ENCODE data around the gene PCDHGB1.
"Not testable (repeated sequence)": the region's sequence is repeated elsewhere in the genome, so short reads cannot be mapped to it uniquely, and the experiment has no call there.

The PCDHGB1 gene

DNA sequence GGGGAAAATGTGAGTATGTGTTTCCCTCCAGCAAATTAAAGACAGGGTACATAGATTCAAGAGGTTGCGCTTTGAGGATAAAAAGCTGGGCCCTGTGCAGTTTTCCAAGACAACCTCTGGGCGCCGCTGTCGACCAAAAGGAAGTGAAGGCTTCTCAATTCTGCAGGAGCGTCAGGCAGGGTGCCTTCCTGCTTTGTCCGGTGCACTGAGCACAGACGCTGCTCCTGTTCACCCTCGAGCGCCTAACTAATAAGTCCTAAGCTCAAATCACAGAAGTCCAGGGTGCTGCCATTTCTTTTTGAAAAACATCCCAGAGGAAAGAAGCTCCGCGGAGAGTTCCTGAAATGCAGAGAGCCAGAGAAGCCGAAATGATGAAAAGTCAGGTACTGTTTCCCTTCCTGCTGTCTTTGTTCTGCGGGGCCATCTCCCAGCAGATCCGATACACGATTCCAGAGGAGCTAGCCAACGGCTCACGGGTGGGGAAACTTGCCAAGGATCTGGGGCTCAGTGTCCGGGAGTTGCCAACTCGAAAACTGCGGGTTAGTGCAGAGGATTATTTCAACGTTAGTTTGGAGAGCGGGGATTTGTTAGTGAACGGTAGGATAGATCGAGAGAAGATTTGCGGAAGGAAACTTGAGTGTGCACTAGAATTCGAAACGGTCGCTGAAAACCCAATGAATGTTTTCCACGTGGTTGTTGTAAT, at the start of gene PCDHGB1:
PCDHGB1 (plus strand) TSS at position 183 of the 703 bp plus-strand sequence; CDS start at position 345, 162 bp downstream.
- no peak for DNase-seq

DNA sequence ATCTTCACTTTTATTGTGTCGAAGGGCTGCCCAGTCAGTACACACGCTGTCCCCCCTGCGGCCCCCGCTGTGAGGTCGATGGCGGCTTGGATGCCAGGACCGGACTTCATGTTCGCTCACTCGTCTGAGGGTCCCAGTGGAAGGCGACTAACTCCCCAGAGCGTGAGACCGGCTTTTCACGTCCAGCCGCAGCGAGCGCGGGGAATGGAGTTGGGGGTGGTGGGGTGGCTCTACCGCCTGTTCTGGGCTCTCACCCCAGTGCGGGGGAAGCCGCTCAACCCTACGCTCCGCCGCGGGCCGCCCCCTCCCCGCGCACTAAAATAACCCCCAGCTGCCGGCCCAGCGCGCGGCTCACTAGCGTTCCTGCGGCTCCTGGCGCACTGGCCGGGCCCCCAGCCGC, 46.1 kb upstream of the PCDHGB1 start, which contains the start of gene SLC25A2:
SLC25A2 (minus strand) TSS at position 294 of the 400 bp plus-strand sequence; CDS start at position 110, 184 bp downstream.
- DNase-seq, result no peak

DNA sequence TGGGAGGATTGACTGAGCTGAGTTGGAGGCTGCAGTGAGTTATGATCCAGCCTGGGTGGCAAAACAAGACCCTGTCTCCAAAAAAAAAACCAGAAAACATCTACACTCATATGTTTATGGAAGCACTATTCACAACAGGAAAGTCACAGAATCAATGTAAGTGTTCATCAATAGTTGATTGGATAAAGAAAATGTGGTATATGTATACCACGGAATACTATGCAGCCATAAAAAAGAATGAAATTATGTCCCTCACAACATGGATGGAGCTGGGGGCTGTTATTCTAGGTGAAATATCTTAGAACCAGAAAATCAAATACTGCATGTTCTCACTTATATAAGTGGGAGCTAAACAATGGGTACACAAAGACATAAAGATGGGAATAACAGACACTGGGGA, 43.3 kb upstream of the PCDHGB1 start:
- no peak for DNase-seq

GRCh38 chr5:141313711-141314110, 36.2 kb upstream of the PCDHGB1 start:
- no peak for DNase-seq

GRCh38 chr5:141316963-141317362, 32.9 kb upstream of the PCDHGB1 start:
- DNase-seq, result not testable (repeated sequence)

GRCh38 chr5:141319202-141319601, 30.7 kb upstream of the PCDHGB1 start:
- DNase-seq, result no peak

- DNase-seq, result no peak
Observed at GRCh38 chr5:141319699-141320098, 30.2 kb upstream of the PCDHGB1 start.

DNA sequence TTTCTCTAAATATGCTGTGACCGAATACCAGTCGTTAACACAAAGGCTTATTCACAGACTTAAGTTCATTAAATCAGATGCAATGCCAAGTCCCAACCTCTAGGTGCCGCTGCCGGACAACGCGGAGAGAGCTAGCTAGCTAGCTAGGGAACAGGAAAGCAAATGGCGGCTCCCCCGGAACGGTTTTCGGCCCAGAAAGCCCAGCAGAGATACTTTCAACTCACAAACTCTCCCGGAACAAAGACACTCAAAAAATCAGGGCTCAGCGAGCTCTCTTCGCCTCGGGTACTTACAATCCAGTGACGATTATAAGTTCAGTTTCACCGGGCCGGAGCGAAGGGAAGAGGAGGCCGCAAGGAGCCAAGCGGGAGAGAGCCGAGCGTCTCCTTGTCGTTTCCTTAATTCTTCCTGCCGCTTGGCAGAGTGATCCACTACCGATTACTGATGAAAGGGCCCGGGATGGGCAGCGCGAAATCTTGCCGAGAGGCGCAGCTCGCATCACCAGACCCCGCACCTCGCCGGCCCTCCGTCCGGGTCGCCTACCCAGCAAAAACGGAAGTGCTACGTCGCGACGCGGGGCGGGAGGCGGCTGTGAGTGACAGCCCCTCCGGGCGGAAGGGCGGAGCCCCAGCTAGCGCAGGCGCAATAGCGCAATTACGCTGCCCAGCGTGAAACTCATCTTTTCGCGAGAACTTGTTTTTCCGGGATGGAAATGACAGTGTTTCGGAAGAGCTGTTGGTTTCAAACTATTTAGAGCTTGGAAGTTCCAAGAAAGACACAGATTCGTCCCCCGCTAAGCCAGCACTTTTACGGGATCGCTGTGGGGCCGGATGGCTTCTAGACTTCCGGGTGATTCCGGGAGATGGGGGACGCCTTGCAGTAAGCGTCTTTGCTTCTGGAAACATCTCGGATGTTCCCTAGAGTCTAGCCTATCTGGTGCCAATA, 29.4 kb upstream of the PCDHGB1 start, which contains the start of gene TAF7:
TAF7 (minus strand) TSS at position 560 of the 945 bp plus-strand sequence. CDS start 740 bp downstream, outside the sequence.
- DNase-seq, result peak; percentile 74

DNA sequence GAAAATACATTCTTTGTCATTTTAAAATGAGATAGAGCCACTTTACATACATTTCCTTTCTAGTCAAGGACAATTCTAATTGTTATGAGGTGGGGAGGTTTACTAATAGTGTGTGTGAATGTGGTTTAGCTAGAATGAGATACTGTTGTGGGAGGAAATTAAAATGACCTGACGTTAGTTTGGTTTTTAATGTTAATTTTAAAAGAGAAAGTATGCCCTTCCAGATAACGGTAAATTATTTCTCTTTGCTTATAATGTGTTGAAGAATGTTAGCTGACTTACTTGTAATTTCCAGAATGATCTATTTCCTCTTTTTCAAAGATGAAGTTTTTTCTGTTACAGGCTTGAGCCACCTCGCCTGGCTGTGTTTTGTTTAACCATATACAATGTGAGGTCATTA, 27.6 kb upstream of the PCDHGB1 start:
- DNase-seq, result no peak

- peak; percentile 53 for DNase-seq
Observed at GRCh38 chr5:141326088-141326854, 23.6 kb upstream of the PCDHGB1 start.

- DNase-seq, result no peak
Observed at GRCh38 chr5:141328231-141328630, 21.7 kb upstream of the PCDHGB1 start.

- DNase-seq, result no peak
Observed at GRCh38 chr5:141330299-141331080, 19.4 kb upstream of the PCDHGB1 start, which contains the start of gene PCDHGA1. Gene PCDHGA1, plus strand, starts transcription at chr5:141330514.

DNA sequence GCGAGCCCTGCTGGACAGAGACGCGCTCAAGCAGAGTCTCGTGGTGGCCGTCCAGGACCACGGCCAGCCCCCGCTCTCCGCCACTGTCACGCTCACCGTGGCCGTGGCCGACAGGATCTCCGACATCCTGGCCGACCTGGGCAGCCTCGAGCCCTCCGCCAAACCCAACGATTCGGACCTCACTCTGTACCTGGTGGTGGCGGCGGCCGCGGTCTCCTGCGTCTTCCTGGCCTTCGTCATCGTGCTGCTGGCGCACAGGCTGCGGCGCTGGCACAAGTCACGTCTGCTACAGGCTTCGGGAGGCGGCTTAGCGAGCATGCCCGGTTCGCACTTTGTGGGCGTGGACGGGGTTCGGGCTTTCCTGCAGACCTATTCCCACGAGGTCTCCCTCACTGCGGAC, 17.3 kb upstream of the PCDHGB1 start:
- not testable (repeated sequence) for DNase-seq

- DNase-seq, result no peak
Observed at GRCh38 chr5:141338538-141339306, 11.2 kb upstream of the PCDHGB1 start, which contains the start of gene PCDHGA2. Gene PCDHGA2, plus strand, starts transcription at chr5:141338760.

- DNase-seq, result not testable (repeated sequence)
Observed at GRCh38 chr5:141340781-141341354, 9.0 kb upstream of the PCDHGB1 start.

- DNase-seq, result no peak
Observed at GRCh38 chr5:141342773-141343172, 7.1 kb upstream of the PCDHGB1 start.

DNA sequence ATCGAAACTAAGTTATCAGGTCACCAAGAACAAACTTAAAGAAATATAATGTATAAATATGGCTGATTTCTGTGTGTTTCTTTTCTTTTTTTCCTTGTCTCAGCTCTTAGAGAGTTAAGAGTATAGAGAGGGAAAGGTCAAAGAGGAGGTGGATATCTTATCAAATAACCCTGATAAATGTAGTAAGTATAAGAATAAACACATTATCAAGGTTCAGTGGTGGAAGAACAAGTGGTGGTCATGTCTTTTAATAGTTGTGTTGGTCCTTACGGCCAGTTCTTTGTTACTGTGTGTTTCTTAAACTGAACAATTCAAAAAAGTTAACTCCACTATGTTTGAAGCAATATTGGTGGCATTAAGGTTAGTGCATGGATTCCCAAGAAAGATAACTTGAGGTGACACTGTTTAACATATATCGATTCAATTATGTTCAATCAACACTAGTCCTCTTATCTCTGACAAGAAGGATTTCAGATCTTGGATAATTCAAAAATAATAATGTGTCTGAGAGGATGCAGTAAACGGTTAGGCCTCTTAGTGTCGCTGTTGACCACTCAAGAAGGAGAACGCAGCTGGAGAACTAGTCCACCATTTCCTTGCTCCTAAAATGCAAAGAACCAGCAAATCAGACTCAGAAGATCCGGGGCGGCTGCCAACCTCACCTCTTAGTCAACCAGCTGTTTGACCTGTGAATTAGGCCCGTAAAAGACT, 6.5 kb upstream of the PCDHGB1 start, which contains the start of gene PCDHGA3:
PCDHGA3 (plus strand) TSS at position 588 of the 711 bp plus-strand sequence. CDS start 205 bp downstream, outside the sequence.
- no peak for DNase-seq

- DNase-seq, result no peak
Observed at GRCh38 chr5:141343953-141344463, 5.9 kb upstream of the PCDHGB1 start.

DNA sequence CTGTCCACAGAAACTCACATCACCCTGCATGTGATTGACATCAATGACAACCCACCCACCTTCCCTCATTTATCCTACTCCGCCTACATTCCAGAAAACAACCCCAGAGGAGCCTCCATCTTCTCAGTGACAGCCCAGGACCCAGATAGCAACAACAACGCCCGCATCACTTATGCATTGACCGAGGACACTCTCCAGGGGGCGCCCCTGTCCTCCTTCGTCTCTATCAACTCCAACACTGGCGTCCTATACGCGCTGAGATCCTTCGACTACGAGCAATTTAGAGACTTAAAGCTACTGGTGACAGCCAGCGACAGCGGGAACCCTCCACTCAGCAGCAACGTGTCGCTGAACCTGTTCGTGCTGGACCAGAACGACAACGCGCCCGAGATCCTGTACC, 4.6 kb upstream of the PCDHGB1 start:
- no peak for DNase-seq

Data from GOT3 (cell line).